Activated T-cell treated with anti-CD3 and anti-CD28 coated beads, Interleukin-2, amount 50 U/mL, for 1 hour (primary cell): Measurements from ENCODE around the gene GRM1.
"Not testable (repeated sequence)": the region's sequence is repeated elsewhere in the genome, so short reads cannot be mapped to it uniquely, and the experiment has no call there.

ENCODE experiments used
- DNase-seq: peaks from one replicate; pipeline ENCODE4 v3.0.0-alpha.2; 2020

GRM1 gene

DNA sequence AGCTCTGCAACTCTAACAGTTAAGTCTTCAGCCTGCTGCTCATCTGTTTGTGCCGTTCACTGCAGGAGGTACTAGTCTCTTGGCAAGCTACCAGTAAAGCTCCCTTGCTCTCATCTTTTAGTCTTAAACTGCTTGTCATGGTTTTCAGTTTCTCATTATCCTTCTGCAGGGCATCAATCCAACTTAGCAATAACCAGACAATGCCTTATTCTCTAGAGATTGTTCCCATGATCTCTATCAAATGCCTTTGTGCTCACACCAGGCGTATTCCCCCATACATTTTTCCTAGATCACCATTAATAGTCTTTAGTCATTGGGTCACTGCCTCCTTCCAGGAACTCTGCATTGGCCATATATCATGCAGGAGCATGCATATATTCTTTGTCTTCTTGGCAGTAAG is 171.3 kb downstream of the GRM1 start:
- no peak for DNase-seq

DNA sequence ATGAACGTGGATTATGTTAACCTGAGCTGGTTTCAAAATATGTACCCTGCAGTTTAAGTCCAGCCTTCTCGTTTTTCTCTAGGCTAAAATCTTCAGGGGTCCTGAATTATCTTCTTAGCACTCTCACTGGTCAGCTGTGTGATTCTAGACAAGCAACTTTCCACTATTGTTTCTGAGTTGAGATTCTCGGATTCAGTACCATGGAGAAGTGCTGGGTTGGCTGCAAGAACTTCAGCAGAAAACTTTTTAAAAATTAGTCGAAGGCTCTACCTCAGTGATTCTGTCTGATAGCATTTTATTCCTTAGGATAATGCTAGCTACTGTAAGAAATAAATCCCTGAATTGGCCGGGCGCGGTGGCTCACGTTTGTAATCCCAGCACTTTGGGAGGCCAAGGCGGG is 173.7 kb downstream of the GRM1 start:
- DNase-seq: no peak

DNA sequence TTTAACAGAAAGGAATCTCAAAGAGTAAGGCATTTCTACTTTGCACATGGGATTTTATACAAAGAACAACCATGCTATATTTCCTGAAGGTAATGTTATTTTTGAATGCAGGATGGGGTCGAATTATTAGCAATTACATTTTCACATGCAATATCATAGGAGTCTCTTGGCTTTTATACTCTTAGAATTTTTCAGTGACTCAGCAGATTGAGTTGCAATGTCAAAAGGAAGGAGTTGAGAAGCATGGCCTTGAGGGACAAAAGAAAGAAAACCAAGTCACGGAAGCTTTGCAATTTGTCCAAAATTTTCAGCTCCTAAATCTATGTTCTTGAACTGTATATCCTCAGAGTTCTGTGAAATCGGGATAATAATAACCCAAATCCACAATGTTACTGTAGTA is 181.1 kb downstream of the GRM1 start:
- no peak for DNase-seq

DNA sequence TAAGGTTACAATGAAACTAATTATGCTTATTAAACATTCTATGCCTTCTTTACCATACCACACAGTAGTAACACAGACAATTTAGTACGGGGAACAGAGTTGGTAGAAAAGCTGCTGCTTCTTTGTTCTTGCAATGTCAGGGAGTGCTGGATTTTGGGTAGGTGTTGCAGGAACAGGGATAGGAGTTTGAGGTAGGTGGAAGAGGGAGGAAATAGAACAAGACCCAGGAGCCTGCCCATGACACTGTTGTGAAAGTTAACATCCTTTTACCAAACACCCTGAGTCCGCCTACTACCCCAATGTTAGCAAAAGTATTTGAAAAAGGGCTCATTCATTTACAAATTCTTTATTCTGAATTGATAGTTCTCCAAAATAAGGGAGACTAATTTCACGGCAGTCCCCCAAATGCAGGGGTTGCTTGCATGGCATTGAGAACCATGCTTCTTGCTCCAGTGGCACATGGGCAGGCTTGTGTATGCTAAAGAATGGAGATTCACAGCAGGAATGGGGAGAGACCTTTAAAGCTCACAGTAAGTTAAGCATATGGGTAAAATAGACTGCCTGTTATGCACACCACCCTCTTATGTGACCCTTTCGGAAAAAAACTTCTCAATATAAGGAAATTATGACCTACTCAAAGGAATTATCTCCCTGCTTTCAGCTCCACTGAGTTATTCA is 181.7 kb downstream of the GRM1 start:
- no peak for DNase-seq

DNA sequence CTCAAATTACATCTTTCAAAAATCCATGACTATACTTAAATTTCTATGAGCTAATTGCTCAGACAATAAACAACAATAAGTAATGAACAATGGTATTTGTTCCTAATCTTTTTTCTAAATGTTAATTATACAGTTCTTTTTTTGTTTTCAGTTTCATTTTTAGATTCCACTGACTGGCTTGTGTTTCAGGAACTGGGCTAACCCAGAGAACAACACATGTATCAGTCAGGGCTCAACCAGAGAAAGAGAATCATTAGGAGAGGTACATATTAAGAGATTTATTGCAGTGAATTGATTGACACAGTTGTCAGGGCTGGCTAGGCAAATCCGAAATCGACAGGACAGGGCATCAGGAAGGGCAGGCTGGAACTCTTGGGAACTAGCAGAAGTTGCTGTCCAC is 182.8 kb downstream of the GRM1 start:
- DNase-seq: no peak

DNA sequence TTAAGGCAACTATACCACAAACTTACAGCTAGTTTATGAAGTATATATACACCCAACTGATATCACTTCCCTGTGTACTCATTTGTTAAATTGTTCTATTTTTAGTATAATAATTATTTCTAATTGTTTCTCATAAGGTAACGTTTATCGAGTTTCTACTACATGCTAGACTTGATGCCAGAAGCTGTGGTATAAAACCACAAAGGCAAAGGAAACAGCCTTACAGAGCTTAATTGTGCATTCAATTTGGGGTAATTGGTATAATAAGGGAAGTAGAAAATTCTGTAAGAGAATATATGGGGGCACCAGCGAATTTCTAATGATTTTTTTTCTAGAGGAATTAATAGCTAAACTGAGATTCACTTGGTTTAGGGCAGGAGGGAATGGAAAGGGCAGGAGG is 183.9 kb downstream of the GRM1 start:
- DNase-seq: no peak

DNA sequence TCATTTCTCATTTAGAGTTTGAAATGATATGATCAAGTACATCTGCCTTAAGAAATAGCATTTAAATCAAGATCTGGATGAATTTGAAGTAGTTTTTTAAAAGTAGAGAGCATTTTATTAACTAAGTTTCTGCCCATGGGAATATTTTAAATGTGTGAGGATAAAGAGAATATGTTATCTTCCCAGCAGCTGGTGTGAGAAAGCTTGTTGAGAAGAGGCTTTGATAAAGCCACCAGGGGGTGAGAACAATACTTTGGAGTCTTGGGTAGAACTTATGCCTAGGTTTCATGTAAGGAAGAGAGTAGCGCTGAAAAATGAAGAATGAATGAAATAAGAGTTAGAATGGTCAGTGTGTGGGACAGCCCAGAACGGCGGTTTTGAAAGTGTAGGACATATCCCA is 190.2 kb downstream of the GRM1 start:
- DNase-seq: no peak

DNA sequence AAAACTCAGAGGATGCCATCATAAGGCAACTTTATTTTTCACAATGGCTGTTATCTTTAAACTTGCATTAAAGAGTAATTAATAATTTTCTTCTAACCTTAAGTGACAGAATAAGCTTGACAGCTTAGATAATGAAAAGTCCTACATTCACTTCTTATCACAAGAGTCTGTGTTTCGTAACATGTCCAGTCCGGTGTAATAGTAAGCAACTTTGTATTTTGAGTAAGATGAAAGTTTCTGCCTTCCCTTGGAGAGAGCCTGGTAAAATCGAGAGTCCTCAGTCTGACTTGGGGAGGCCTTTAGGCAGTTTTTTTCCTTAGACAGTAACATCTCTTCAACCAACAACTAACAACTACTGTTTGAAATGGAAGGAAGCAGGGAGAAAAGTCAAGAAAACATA is 195.6 kb downstream of the GRM1 start:
- no peak for DNase-seq

DNA sequence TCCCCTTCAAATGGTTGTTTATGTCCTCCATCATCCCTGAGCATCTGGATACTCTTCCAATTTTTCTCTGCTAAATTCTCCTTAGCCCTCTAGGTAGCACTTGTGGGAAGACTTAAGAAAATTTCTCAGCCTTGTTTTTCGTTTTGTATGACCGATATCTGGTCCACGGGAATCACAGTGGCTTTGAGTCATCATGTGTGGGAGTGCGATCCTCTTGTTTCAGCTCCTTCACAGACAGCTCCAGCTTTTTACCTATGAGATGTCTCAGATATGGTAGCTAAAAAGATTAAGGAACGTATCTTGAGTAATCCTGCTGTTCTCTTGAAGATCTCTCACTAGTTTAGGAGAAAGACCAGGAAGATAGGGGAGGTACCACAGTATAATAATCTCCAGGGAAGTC is 196.1 kb downstream of the GRM1 start:
- no peak for DNase-seq

DNA sequence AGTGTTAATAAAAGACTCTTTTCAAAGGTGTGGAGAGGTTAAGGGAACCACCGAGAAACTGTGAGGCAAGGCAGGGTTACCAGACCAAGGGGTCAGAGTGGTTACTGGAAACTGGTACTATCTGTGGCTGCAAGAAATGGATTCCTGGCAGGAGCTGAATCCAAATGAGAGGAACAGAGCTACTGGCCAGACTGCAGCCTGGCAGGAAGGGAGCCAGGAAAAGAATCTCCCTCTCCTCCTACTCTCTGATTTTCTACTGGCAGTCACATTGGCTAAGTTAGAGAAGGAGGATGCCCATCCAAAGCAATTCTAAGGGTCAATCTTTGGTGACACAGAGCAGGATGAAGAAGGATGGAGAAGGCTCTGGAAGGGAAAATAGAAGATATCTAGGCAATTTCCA is 211.5 kb downstream of the GRM1 start:
- no peak for DNase-seq

DNA sequence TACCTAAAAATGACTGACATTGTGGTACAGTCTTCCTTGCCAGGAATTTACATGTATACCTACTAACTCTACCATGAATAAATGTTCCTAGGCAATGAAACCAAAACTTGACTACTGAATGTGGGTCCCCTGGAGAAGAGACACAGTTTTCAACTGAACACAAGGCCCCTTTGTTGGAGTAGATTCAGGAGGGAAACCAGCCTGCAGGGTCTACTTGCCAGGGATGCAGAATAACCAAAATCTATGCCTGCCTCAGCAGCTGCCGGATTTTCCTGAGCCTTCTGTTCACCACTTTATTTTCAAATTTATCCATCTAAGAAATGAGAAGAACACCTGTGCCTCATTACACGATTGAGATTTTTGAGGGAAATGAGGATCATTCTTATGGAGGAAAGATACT is 211.9 kb downstream of the GRM1 start:
- DNase-seq: no peak

DNA sequence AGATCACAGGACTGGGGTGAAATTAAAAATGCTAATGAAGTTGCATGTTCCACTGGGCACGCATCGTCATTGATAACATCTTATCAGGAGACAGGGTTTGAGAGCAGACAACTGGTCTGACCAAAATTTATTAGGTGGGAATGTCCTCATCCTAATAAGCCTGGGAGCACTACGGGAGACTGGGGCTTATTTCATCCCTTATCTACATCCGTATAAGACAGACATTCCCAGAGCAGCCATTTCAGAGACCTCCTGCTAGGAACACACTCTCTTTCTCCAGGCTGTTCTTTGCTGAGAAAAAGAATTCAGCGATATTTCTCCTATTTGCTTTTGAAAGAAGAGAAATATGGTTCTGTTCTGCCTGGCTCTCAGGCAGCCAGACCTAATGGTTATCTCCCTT is 214.8 kb downstream of the GRM1 start:
- not testable (repeated sequence) for DNase-seq

DNA sequence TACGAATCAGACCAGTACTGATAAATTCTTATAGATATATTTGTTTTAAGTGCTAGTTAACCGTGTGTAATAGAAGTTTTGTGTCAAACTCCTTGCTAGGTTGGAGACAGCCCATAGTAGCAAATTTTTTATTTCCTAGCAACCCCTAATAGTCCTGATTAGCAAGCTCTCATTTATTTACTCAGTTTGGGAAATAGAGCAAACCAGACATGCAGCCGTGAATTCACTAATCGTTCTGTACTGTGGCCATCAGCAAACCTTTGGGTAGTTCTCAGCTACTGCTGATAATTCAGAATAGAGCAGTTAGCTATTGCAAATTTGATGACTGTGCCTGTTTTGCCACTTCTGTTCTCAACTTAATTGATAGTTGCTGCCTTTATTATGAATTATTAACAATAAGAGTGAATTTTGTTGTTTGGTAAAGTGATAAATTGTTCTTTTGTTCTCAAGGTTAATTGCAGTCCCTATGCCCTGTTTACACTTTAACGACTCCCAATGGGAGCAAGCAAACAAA is 215.8 kb downstream of the GRM1 start:
- DNase-seq: no peak

DNA sequence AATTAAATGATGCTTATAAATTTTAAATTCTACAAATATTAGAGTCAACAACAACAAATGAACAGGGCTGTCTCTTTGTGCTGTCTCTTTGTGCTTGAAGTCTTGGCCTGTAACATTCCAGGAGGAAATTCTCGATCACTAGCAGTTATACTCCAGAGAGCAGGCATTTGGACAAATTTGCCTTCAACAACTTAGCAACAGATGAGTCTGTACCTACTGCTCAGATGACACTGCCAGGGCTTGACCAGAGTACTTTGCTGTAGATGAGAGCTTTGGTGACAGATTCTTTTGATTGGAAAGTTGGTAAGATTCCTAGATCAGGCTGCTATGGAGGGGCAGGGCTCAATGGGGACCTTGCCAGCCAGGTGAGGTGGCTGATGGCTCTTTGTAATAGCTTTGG is 217.2 kb downstream of the GRM1 start:
- DNase-seq: no peak

DNA sequence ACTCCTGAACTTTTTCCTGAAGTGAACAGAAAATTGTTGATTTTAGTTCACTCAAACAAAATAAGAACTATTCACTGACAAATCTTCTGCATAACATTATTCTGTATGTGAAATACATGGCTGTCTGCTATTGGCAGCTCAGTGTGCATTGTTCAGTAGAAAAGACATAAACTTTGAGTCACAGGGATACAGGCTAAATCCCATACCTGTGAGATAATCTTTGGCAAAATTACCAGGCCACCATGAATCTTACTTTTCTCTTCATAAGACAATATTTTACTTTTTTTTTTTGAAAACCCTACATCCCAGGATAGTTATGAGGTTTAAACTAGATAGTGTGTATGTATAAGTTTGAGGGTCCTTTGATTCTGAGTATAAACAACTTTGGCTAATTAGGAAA is 224.8 kb downstream of the GRM1 start:
- DNase-seq: no peak

DNA sequence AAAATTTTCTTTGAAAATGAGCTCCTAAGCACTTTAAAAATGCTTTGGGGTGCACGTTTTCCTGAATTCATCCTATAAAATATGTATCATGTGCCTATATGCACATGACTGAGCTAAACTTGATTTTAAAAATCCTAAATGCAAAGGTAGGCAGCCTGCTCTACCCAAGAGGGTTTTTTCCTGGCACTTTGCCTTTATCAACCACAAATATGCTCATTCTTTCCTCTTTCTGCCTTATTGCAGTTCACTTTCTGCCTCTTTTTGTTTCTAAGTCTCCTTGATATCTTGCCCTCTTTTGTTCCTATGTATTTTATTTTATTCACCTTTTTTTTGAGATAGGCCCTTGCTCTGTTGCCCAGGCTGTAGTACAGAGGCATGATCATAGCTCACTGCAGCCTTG is 229.3 kb downstream of the GRM1 start:
- DNase-seq: no peak

DNA sequence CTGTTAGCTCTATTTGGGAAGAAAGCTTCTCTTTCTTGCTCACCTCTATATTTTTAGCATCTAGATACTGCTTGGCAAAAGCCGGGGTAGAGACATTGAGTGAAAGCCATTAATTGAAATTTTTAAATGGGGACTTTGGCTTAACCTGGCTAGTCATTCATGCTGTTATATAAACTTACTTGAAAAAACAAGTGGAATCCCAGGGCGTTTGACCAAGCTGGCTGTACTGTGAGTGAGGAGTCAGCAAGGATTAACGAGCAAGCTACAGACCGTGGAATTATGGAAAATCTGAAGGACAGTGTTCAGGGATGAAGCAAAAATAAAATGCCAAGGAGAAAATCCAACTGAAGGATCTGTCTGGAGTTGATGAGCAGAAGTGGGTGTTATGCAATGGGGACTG is 232.0 kb downstream of the GRM1 start:
- no peak for DNase-seq

DNA sequence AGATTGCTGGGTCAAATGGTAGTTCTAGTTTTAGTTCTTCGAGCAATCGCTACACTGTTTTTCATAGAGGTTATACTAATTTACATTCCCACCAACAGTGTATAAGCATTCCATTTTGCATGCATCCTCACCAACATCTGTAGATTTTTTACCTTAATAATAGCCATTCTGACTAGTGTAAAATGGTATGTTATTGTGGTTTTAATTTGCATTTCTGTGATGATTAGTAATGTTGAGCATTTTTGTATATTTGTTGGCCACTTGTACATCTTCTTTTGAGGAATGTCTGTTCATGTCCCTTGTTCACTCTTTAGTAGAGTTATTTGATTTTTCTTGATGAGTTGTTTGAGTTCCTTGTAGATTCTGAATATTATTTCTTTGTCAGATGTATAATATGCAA is 236.2 kb downstream of the GRM1 start:
- DNase-seq: no peak

DNA sequence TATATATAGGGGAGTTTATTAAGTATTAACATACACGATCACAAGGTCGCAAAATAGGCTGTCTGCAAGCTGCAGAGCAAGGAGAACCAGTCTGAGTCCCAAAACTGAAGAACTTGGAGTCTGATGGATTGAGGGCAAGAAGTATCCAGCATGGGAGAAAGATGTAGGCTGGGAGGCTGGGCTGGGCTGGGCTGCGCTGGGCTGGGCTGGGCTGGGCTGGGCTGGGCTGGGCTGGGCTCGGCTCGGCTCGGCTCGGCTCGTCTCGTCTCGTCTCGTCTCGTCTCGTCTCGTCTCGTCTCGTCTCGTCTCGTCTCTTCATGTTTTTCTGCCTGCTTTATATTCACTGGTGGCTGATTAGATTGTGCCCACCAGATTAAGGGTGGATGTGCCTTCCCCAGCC is 238.6 kb downstream of the GRM1 start:
- no peak for DNase-seq

DNA sequence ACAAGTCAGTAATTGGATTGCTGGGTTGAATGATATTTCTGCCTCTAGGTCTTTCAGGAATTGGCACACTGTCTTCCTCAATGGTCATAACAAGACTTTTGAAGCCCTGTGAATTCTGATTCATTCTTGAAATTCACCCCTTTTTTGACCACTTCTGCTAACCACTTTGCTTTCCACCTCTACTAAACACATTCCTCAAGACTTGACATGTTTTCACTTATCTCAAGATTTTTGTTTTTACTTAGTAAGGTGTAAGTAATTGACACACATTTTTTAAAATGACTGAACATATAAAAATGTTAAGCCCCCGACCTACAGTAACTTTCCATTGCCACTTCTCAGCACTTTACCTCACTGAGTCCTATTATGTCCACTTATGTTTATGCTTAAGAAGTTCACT is 239.1 kb downstream of the GRM1 start:
- no peak for DNase-seq

DNA sequence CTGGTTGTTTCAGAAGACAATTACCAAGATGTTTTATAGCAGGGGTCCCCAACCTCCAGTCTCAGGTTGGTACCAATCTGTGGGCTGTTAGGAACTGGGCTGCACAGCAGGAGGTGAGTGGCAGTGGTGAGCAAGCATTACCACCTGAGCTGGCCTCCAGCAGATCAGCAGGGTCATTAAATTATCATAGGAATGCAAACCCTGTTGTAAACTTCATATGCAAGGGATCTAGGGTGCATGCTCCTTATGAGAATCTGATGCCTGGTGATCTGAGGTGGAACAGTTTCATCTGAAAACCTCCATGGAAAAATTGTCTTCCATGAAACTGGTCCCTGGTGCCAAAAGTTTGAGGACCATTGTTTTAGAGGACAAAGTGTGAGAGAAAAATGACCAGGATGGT is 240.6 kb downstream of the GRM1 start:
- no peak for DNase-seq

DNA sequence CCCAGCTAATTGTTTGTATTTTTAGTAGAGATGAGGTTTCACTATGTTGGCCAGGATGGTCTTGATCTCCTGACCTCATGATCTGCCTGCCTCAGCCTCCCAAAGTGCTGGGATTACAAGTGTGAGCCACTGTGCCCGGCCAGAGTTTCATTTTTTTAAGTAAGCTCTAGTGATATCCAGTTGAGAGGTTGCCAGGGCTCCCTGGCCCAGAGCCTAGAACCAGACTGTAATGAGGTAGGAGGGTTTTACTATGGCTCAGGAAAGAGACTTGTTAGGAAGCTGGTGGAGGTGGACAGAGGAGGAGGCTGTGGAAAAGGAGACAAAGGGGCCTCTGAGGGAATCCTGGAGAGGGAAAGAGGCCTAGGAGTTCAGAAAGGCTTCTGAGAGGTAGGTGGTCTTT is 242.3 kb downstream of the GRM1 start:
- DNase-seq: not testable (repeated sequence)

DNA sequence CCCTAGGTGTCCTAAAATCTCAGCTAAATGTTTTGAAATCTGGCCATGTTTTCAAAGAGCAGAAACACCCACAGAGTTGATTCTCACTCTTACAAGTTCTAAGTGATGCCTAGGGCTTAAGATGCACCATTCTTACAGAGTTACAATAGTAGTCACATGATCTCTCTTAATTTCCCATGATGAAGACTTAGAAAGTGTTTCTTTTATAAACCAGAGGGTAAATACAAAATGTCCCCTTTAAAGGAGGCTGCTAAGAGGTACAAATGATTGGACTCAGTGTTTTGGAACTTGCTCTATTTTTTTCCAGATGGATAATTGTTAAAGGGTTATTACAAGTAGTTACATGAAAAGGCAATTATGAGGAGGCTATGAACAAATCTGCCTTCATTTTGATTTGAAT is 244.6 kb downstream of the GRM1 start:
- no peak for DNase-seq

DNA sequence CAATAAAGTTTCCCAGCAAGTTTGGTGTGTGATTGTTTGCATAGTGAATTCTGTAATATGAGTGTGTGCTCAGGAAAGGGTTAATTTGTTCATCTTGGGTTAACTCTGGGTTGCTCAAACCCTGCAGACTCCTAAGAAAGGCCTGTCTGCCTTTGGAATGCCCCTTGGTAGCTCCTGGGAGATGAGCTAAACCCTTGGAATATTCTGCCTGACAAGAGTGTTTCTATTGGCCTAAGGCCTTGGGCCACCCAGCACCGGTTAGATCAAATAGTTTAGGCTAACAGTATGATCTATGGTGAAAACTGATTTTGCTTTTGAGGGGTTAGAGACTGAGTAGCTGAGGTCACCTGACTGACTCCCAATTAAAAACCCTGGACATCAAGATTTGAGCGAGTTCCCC is 248.3 kb downstream of the GRM1 start:
- DNase-seq: no peak

DNA sequence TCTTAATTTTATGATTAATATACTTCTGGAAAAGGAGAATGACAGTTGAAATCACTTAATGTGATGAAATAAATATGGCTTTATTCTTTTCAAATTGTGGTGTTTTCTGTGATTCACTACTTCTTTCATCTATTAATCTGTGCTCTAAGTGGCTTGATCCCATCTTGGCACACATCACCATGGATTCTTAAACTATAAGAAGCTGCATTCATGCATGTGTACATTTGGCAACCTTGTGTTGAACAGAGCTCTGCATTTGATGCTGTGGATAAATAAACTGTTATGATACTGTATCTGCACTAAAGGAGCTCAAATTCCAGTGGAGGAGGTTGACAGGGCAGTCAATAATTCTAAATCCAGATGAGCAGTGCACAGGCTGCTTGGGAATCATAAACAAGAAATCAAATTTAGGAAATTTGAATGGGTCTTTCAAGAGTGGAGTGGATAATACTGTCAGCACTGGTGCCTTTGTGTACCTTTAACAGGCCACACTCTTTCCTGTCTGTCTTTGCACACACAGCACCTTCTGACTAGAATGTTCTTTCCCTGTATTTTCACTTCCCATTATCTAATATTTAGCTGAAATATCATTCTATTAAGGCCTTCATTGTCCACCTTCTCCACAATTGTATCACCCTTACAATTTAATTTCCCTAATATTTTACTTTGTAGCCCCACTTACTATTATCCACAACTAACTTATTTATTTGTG is 252.9 kb downstream of the GRM1 start:
- DNase-seq: no peak
